Measurements from ENCODE around the gene RXFP4. TPM values are rescaled to one million over a fixed set of nuclear protein-coding genes. Genes with fewer than 3 reads are reported as not detected.

Gene RXFP4
- total and polyA plus RNA-seq, 9 of the 15 experiments (the other 6 are each of a cell fraction or from before 2014, with no cell fraction given) = 0.64 TPM; not detected in 8

DNA sequence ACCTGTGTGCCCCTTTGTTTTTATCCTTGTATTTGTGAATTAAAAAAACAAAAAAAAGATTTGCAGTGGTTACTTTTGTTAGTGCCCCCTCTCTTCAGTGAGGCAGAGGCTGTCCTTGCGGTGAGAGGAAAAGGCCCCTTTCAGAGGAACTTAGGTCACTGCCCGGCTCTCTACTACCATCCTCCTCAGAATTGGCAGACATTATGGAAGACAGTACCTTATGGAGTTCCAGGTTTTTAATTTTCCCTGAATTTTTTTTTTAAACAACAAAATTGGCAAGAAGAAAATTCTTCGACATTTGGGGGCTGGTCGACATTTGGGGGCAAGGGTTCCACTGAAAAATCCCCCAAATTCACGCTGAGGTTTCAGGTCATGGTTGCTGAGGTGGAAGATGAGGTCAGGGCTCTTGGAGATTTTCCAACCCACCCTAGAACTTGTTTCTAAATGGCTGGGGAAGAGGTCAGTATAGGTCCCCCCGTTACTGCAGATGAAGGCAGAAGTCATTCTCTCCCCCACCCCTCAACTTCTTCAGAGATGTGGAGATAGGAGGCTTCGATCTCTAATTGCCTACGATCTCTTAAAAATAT, 5.3 kb downstream of the RXFP4 start:
- H2AFZ ChIP-seq (ENCODE audit: low read depth, low read length) = no peak overlapping the region
- H3K27ac ChIP-seq (ENCODE audit: extremely low read depth, low read depth, low read length) = no peak overlapping the region
- no peaks in the 10 kb centered on the region for H4K20me1 ChIP-seq (replicated peaks; ENCODE audit: control insufficient read depth, insufficient read depth, low read length)
- POLR2A ChIA-PET = interaction anchor here (1.6 to 6.9 kb wide), 3 partner anchors 8 to 31 kb away, joined by 6 to 50 read pairs (median 8); partner anchors contain the start of gene ARHGEF2
- CTCF ChIA-PET (ENCODE audit: low intra/inter-chr PET ratio) = interaction anchor here (0.7 kb wide), 1 partner anchor 12 kb away, joined by 4 read pairs; no protein-coding TSS in a partner anchor
- peaks cover 0 to 10% of the 10 kb centered on the region in 2 experiments; a peak in 2 of 5 replicates for H3K4me1 ChIP-seq (replicated peaks in 1 of 2; ENCODE audit: control insufficient read depth in 2 of 2, insufficient read depth in 2 of 2, low read length in 2 of 2)
- H3K79me2 ChIP-seq (ENCODE audit: control insufficient read depth, insufficient read depth, low read length) = no peaks in the 10 kb centered on the region
- intact Hi-C loops (cut with micrococcal nuclease) (no loop called here), in situ Hi-C loops (cut with MboI) (no loop called here)
- H3K9me3 ChIP-seq (replicated peaks; ENCODE audit: control insufficient read depth, insufficient read depth, low read depth, low read length) = no peaks in the 10 kb centered on the region
- no peak overlapping the region for H3K4me2 ChIP-seq (ENCODE audit: insufficient read depth, low read length)
- no peaks in the 10 kb centered on the region for H3K9me1 ChIP-seq (ENCODE audit: control insufficient read depth, insufficient read depth, low read length)
- H3K36me3 ChIP-seq (ENCODE audit: control insufficient read depth, insufficient read depth, low read length) = peaks cover 49% of the 10 kb centered on the region
- no peak overlapping the region for H3K4me3 ChIP-seq
- H3K9ac ChIP-seq (ENCODE audit: insufficient read depth in 1 of 2, low read depth in 2 of 2, low read length in 2 of 2) = no peak overlapping the region
- FAIRE-seq = no peak
- DNase-seq (ENCODE audit: extremely low read depth in 1 of 4, low spot score in 3 of 4) = no peak
- ATAC-seq = no peak
- TF ChIP-seq ZNF644 (tag; IDR thresholded peaks at IDR 0.05; ENCODE audit: low read depth) = 0 out of 2 replicates have a peak, but pooled peaks have one; percentile 28
- no peak for TF ChIP-seq MCM2 (IDR thresholded peaks at IDR 0.05; ENCODE audit: low read depth)
- no peaks in the 10 kb centered on the region for H3K27me3 ChIP-seq (ENCODE audit: control insufficient read depth in 2 of 2, insufficient read depth in 2 of 2, low read length in 2 of 2)
- BruUV-seq (replicated peaks) = no TSS peak
- 84% methylated on average over 7 of the region's 8 CpGs for WGBS (ENCODE audit: insufficient coverage, low coverage, missing lambda C conversion rate)

DNA sequence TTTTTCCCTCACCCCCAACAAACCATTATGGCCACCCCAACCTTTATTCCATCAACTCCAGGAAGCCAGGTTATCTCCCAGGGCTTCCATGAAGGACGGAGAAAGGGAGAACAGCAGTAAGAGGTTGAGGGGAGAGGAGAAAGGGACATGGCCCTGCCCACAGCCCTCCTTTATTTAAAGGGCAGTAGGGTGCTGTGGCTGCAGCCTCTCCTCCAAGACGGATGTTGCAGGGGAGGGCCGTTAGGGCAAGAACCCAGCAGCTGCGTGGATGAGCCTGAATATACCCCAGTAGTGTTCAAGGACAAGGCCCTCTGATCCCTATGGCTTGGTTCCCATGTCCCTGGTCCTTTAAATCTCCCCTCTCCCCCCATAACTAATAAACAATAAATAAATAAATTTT, 5.9 kb downstream of the RXFP4 start:
- Histone ChIP-seq H3K9me3 (replicated peaks; ENCODE audit: control insufficient read depth, insufficient read depth, low read depth, low read length) (no peaks in the 10 kb centered on the region), H3K9ac (ENCODE audit: insufficient read depth in 1 of 2, low read depth in 2 of 2, low read length in 2 of 2) (no peak overlapping the region), H3K79me2 (ENCODE audit: control insufficient read depth, insufficient read depth, low read length) (no peaks in the 10 kb centered on the region), H3K4me2 (ENCODE audit: insufficient read depth, low read length) (no peak overlapping the region), H3K27ac (ENCODE audit: extremely low read depth, low read depth, low read length) (no peak overlapping the region), H3K4me3 (no peak overlapping the region), H3K9me1 (ENCODE audit: control insufficient read depth, insufficient read depth, low read length) (peaks cover under 1% of the 10 kb centered on the region), H3K36me3 (ENCODE audit: control insufficient read depth, insufficient read depth, low read length) (peaks cover 54% of the 10 kb centered on the region), H3K4me1 (replicated peaks in 1 of 2; ENCODE audit: control insufficient read depth in 2 of 2, insufficient read depth in 2 of 2, low read length in 2 of 2) (peaks cover 0 to 4% of the 10 kb centered on the region in 2 experiments; a peak in 1 of 5 replicates), H3K27me3 (ENCODE audit: control insufficient read depth in 2 of 2, insufficient read depth in 2 of 2, low read length in 2 of 2) (no peaks in the 10 kb centered on the region), H4K20me1 (replicated peaks; ENCODE audit: control insufficient read depth, insufficient read depth, low read length) (no peaks in the 10 kb centered on the region), H2AFZ (ENCODE audit: low read depth, low read length) (no peak overlapping the region)
- intact Hi-C loops (cut with micrococcal nuclease) (no loop called here), in situ Hi-C loops (cut with MboI) (no loop called here)
- ChIA-PET POLR2A (interaction anchor here (6.9 kb wide), 1 partner anchor 30 kb away, joined by 50 read pairs; the partner anchor contains the start of gene ARHGEF2), CTCF (ENCODE audit: low intra/inter-chr PET ratio) (interaction anchor here (0.7 kb wide), 1 partner anchor 11 kb away, joined by 4 read pairs; no protein-coding TSS in a partner anchor)
- FAIRE-seq = no peak
- TF ChIP-seq, protein P1, sequence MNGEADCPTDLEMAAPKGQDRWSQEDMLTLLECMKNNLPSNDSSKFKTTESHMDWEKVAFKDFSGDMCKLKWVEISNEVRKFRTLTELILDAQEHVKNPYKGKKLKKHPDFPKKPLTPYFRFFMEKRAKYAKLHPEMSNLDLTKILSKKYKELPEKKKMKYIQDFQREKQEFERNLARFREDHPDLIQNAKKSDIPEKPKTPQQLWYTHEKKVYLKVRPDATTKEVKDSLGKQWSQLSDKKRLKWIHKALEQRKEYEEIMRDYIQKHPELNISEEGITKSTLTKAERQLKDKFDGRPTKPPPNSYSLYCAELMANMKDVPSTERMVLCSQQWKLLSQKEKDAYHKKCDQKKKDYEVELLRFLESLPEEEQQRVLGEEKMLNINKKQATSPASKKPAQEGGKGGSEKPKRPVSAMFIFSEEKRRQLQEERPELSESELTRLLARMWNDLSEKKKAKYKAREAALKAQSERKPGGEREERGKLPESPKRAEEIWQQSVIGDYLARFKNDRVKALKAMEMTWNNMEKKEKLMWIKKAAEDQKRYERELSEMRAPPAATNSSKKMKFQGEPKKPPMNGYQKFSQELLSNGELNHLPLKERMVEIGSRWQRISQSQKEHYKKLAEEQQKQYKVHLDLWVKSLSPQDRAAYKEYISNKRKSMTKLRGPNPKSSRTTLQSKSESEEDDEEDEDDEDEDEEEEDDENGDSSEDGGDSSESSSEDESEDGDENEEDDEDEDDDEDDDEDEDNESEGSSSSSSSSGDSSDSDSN (IDR thresholded peaks at IDR 0.05; ENCODE audit: borderline replicate concordance in 1 of 2, low read depth in 2 of 2, low read length in 2 of 2) = no peak
- TF ChIP-seq SIN3B (IDR thresholded peaks at IDR 0.05; ENCODE audit: low read depth) (no peak), NFXL1 (CRISPR knock-in tag; IDR thresholded peaks at IDR 0.05) (no peak), CBX8 (IDR thresholded peaks at IDR 0.05; ENCODE audit: borderline replicate concordance, extremely low read depth, low read depth, low read length, poor library complexity, severe bottlenecking) (no peak), PHF8 (IDR thresholded peaks at IDR 0.05; ENCODE audit: borderline replicate concordance, low read length) (no peak), RB1 (IDR thresholded peaks at IDR 0.05; ENCODE audit: low read depth) (no peak), TEAD4 (IDR thresholded peaks at IDR 0.05; ENCODE audit: low read length) (no peak), TEAD4 (CRISPR knock-in tag; IDR thresholded peaks at IDR 0.05; ENCODE audit: borderline replicate concordance) (no peak), LARP7 (IDR thresholded peaks at IDR 0.05) (no peak), ZNF384 (IDR thresholded peaks at IDR 0.05; ENCODE audit: low read depth, low read length) (no peak), CCAR2 (IDR thresholded peaks at IDR 0.05; ENCODE audit: low read depth, low read length) (no peak), ZKSCAN8 (CRISPR knock-in tag; IDR thresholded peaks at IDR 0.05) (no peak)
- ATAC-seq = no peak
- 77% methylated on average over 4 of the region's 4 CpGs for WGBS (ENCODE audit: insufficient coverage, low coverage, missing lambda C conversion rate)
- no TSS peak for BruUV-seq (replicated peaks)
- no peak for DNase-seq (ENCODE audit: extremely low read depth in 1 of 4, low spot score in 3 of 4)
